ENCODE data around the gene THSD4. TPM values are rescaled to one million over a fixed set of nuclear protein-coding genes. Genes with fewer than 3 reads are reported as not detected.

THSD4 gene
- total RNA-seq, 1 donor from 2014 or later = 2.5 TPM

GRCh38 chr15:71271327-71271726 lies 156.1 kb downstream of the THSD4 start:
- Mint-ChIP-seq H3K4me3 (ENCODE audit: unreplicated experiment) (no peak overlapping the region), H3K27ac (ENCODE audit: unreplicated experiment) (no peak overlapping the region), H3K36me3 (ENCODE audit: low read depth, unreplicated experiment) (no peaks in the 10 kb centered on the region), H3K27me3 (ENCODE audit: low read depth, unreplicated experiment) (no peaks in the 10 kb centered on the region), H3K4me1 (ENCODE audit: low read depth, unreplicated experiment) (peaks cover 31% of the 10 kb centered on the region), H3K9me3 (ENCODE audit: unreplicated experiment) (peaks cover 15% of the 10 kb centered on the region)
- Histone ChIP-seq H3K9me3 (ENCODE audit: insufficient read depth, low read depth, low read length) (no peaks in the 10 kb centered on the region), H3K9ac (ENCODE audit: low read length) (no peak overlapping the region), H3K4me2 (ENCODE audit: low read length) (no peak overlapping the region), H4K20me1 (ENCODE audit: insufficient read depth, low read length) (no peaks in the 10 kb centered on the region), H3K27ac (ENCODE audit: low read depth, low read length) (no peak overlapping the region), H3K79me2 (ENCODE audit: insufficient read depth, low read length) (no peaks in the 10 kb centered on the region), H3K4me3 (ENCODE audit: insufficient read depth, low read depth, low read length) (no peak overlapping the region), H3K27me3 (ENCODE audit: insufficient read depth, low read length) (no peaks in the 10 kb centered on the region), H2AFZ (ENCODE audit: low read depth, low read length) (no peak overlapping the region), H3K4me1 (ENCODE audit: insufficient read depth, low read length) (peaks cover 29% of the 10 kb centered on the region), H3K36me3 (ENCODE audit: insufficient read depth, low read length) (no peaks in the 10 kb centered on the region)
- TF ChIP-seq EZH2 (IDR thresholded peaks at IDR 0.05; ENCODE audit: insufficient read depth, low read length) = no peak
- no peak for TF ChIP-seq CTCF (IDR thresholded peaks at IDR 0.05; ENCODE audit: insufficient read depth, low read depth, low read length)
- DNase-seq (ENCODE audit: low read depth) = no peak
- no peak for FAIRE-seq

- peaks cover 30% of the 10 kb centered on the region for H3K4me1 ChIP-seq (ENCODE audit: insufficient read depth, low read length)
- peak overlapping the region; percentile 35 for H3K4me2 ChIP-seq (ENCODE audit: low read length)
- H3K4me3 Mint-ChIP-seq (ENCODE audit: unreplicated experiment) = no peak overlapping the region
- no peaks in the 10 kb centered on the region for H3K79me2 ChIP-seq (ENCODE audit: insufficient read depth, low read length)
- no peak for FAIRE-seq
- H4K20me1 ChIP-seq (ENCODE audit: insufficient read depth, low read length) = no peaks in the 10 kb centered on the region
- TF ChIP-seq EZH2 (IDR thresholded peaks at IDR 0.05; ENCODE audit: insufficient read depth, low read length) = no peak
- no peak for TF ChIP-seq CTCF (IDR thresholded peaks at IDR 0.05; ENCODE audit: insufficient read depth, low read depth, low read length)
- H3K27me3 ChIP-seq (ENCODE audit: insufficient read depth, low read length) = no peaks in the 10 kb centered on the region
- no peaks in the 10 kb centered on the region for H3K9me3 ChIP-seq (ENCODE audit: insufficient read depth, low read depth, low read length)
- no peak overlapping the region for H3K4me3 ChIP-seq (ENCODE audit: insufficient read depth, low read depth, low read length)
- H3K36me3 ChIP-seq (ENCODE audit: insufficient read depth, low read length) = no peaks in the 10 kb centered on the region
- peak; percentile 85 for DNase-seq (ENCODE audit: low read depth)
- H3K4me1 Mint-ChIP-seq (ENCODE audit: low read depth, unreplicated experiment) = peaks cover 32% of the 10 kb centered on the region
- H3K9me3 Mint-ChIP-seq (ENCODE audit: unreplicated experiment) = peaks cover 12% of the 10 kb centered on the region
- peak overlapping the region; percentile 17 for H3K9ac ChIP-seq (ENCODE audit: low read length)
- peak overlapping the region; percentile 44 for H3K27ac ChIP-seq (ENCODE audit: low read depth, low read length)
- H2AFZ ChIP-seq (ENCODE audit: low read depth, low read length) = peak overlapping the region; percentile 13
- no peaks in the 10 kb centered on the region for H3K36me3 Mint-ChIP-seq (ENCODE audit: low read depth, unreplicated experiment)
- peak overlapping the region; percentile 43 for H3K27ac Mint-ChIP-seq (ENCODE audit: unreplicated experiment)
- no peaks in the 10 kb centered on the region for H3K27me3 Mint-ChIP-seq (ENCODE audit: low read depth, unreplicated experiment)
Measured at GRCh38 chr15:71272932-71273331, 157.7 kb downstream of the THSD4 start.

GRCh38 chr15:71273731-71274447 lies 158.6 kb downstream of the THSD4 start:
- H3K27ac ChIP-seq (ENCODE audit: low read depth, low read length) = no peak overlapping the region

More at GRCh38 chr15:71273731-71274447, 158.6 kb downstream of the THSD4 start:
- Histone ChIP-seq H3K9me3 (ENCODE audit: insufficient read depth, low read depth, low read length) (no peaks in the 10 kb centered on the region), H3K9ac (ENCODE audit: low read length) (no peak overlapping the region), H3K4me2 (ENCODE audit: low read length) (no peak overlapping the region), H3K36me3 (ENCODE audit: insufficient read depth, low read length) (no peaks in the 10 kb centered on the region), H3K27me3 (ENCODE audit: insufficient read depth, low read length) (no peaks in the 10 kb centered on the region), H3K4me3 (ENCODE audit: insufficient read depth, low read depth, low read length) (no peak overlapping the region), H3K4me1 (ENCODE audit: insufficient read depth, low read length) (peaks cover 35% of the 10 kb centered on the region), H4K20me1 (ENCODE audit: insufficient read depth, low read length) (no peaks in the 10 kb centered on the region), H3K79me2 (ENCODE audit: insufficient read depth, low read length) (no peaks in the 10 kb centered on the region), H2AFZ (ENCODE audit: low read depth, low read length) (no peak overlapping the region)
- Mint-ChIP-seq H3K27me3 (ENCODE audit: low read depth, unreplicated experiment) (no peaks in the 10 kb centered on the region), H3K36me3 (ENCODE audit: low read depth, unreplicated experiment) (no peaks in the 10 kb centered on the region), H3K27ac (ENCODE audit: unreplicated experiment) (peak overlapping the region; percentile 84), H3K4me3 (ENCODE audit: unreplicated experiment) (peak overlapping the region; percentile 48), H3K4me1 (ENCODE audit: low read depth, unreplicated experiment) (peaks cover 32% of the 10 kb centered on the region), H3K9me3 (ENCODE audit: unreplicated experiment) (peaks cover 3% of the 10 kb centered on the region)
- no peak for DNase-seq (ENCODE audit: low read depth)
- TF ChIP-seq EZH2 (IDR thresholded peaks at IDR 0.05; ENCODE audit: insufficient read depth, low read length) (no peak), CTCF (IDR thresholded peaks at IDR 0.05; ENCODE audit: insufficient read depth, low read depth, low read length) (no peak)
- FAIRE-seq = no peak
